SK-N-MC (cell line): ENCODE data around the gene ZNF774.

ENCODE experiments used
- EZH2 ChIP-seq: fragments of 200-600 bp; sonication (generic); IDR thresholded peaks from one replicate; pipeline ENCODE4 v1.6.1; 2017; ENCODE audit warnings: antibody characterized with exemption
- FOXP2 ChIP-seq: optimal IDR thresholded peaks from 2 replicates; pipeline ENCODE3; 2011; ENCODE audit warnings: mild to moderate bottlenecking, moderate library complexity; ENCODE audit not compliant: insufficient read depth; ENCODE audit errors: extremely low read length, control extremely low read depth
- POLR2AphosphoS5 ChIP-seq: IDR thresholded peaks from 2 replicates; pipeline ENCODE4 v1.6.1; 2012; ENCODE audit warnings: mild to moderate bottlenecking, low read depth, low read length, borderline replicate concordance

DNA sequence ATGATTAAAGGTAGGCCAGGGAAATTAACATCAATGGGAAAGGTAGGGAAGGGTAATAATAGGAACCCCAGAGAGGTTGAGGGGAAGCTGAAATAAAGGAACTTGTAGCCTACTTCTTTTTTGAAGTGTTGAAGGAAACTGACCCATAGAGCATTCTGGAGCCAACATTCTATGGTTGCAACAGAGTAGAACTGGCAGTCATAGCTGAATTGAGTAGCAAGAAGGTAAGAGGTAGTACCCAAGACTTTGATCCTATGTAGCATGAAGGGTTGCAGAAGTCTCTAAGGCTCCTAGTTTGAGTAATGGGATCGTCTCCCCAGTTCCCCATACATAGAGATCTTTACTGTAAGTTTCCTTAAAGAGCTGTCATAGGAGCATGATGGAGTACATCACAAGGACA is 7.4 kb upstream of the ZNF774 start:
- TF ChIP-seq POLR2AphosphoS5 = no peak
- TF ChIP-seq EZH2 = no peak
- no peak for TF ChIP-seq FOXP2
